Smooth muscle cell (in vitro differentiated cells): ENCODE measurements around the gene CHD6. TPM values are rescaled to one million over a fixed set of nuclear protein-coding genes. Genes with fewer than 3 reads are reported as not detected.

ENCODE experiments used
- DNase-seq: peaks from one replicate; lab custom pipeline; 2025; ENCODE audit not compliant: unreplicated experiment; lab: John Stamatoyannopoulos, UW
- H2AFZ ChIP-seq: fragments of 200-600 bp; sonication (generic); 2 replicates; pipeline ENCODE4 v1.6.0; 2016; ENCODE audit warnings: antibody characterized with exemption, low read depth, mild to moderate bottlenecking
- H3F3A ChIP-seq: fragments of 200-600 bp; sonication (generic); 2 replicates; pipeline ENCODE4 v1.6.0; 2017; ENCODE audit warnings: antibody characterized with exemption, low read depth
- H3K27ac ChIP-seq: fragments of 200-600 bp; sonication (generic); 2 replicates; pipeline ENCODE4 v1.5.1; 2016; ENCODE audit warnings: low read depth, mild to moderate bottlenecking
- H3K27me3 ChIP-seq: fragments of 200-600 bp; sonication (generic); 2 replicates; pipeline ENCODE4 v1.6.1; 2016; ENCODE audit warnings: low read depth, mild to moderate bottlenecking
- H3K36me3 ChIP-seq: fragments of 200-600 bp; sonication (generic); 2 replicates; pipeline ENCODE4 v1.5.1; 2016; ENCODE audit warnings: low read depth
- H3K4me1 ChIP-seq: fragments of 200-600 bp; sonication (generic); 2 replicates; pipeline ENCODE4 v1.5.1; 2016; ENCODE audit warnings: low read depth
- H3K4me2 ChIP-seq: fragments of 200-600 bp; sonication (generic); 2 replicates; pipeline ENCODE4 v1.6.0; 2016; ENCODE audit warnings: mild to moderate bottlenecking
- H3K4me3 ChIP-seq: fragments of 200-600 bp; sonication (generic); 2 replicates; pipeline ENCODE4 v1.5.1; 2016; ENCODE audit warnings: mild to moderate bottlenecking
- H3K79me2 ChIP-seq: fragments of 200-600 bp; sonication (generic); 2 replicates; pipeline ENCODE4 v1.6.0; 2016; ENCODE audit warnings: low read depth, mild to moderate bottlenecking
- H3K9ac ChIP-seq: fragments of 200-600 bp; sonication (generic); 2 replicates; pipeline ENCODE4 v1.6.0; 2016; ENCODE audit warnings: low read depth
- H3K9me3 ChIP-seq: fragments of 200-600 bp; sonication (generic); replicated peaks from 2 replicates; pipeline ENCODE4 v1.5.1; 2016; ENCODE audit warnings: low read depth
- H4K20me1 ChIP-seq: fragments of 200-600 bp; sonication (generic); 2 replicates; pipeline ENCODE4 v1.6.0; 2016; ENCODE audit warnings: low read depth
- WGBS: methylation state at CpG from one replicate; pipeline ENCODE4 v1.1.7; 2016; ENCODE audit warnings: low lambda C conversion rate; 5-methylcytosine and 5-hydroxymethylcytosine counted together
- polyA plus RNA-seq: library from polyadenylated mRNA; unstranded; fragments of >200 nt; fragmentation: Nextera tagmentation; extraction: Ambion mirVana; gene quantifications from 2 replicates; pipeline ENCODE4 v1.2.1, GENCODE V29; 2016
- total RNA-seq: library from RNA; depleted of rRNA; stranded (reverse); fragments of >200 nt; gene quantifications from 2 replicates; pipeline ENCODE4 v1.2.3, GENCODE V29; 2014
- TF ChIP-seq, protein P1 (sequence below): fragments of 200-600 bp; sonication (generic); IDR thresholded peaks from 2 replicates; pipeline ENCODE4 v1.5.1; 2017; ENCODE audit warnings: borderline replicate concordance, mild to moderate bottlenecking, antibody characterized with exemption; ENCODE audit not compliant: insufficient read depth, poor library complexity, severe bottlenecking

Gene CHD6
- total and polyA plus RNA-seq, 2 experiments from 2014 or later: 41.7 to 47.8 TPM

DNA sequence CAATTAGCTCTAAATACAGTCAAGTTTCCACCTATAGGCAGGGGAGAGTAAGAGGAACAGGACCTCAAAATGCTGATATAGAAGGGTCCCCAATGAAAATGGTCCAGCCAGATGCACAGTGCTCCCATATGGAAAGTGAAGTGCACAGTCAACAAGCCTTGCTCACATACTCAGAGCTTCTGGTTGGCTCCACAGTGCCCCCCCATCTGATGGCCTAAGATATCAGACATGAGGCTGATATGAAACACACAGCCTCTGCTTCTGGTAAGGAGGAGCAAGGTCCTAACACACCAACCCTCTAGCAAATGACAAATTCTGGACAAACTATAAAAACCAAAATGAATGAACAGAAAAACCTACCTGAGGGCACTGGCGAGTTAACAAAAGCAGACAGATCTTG is 140.2 kb downstream of the CHD6 start:
- Histone ChIP-seq H3K4me2 (no peak overlapping the region), H2AFZ (no peak overlapping the region), H3K9me3 (no peaks in the 10 kb centered on the region), H3K36me3 (no peaks in the 10 kb centered on the region), H3K79me2 (no peaks in the 10 kb centered on the region), H3K4me1 (no peaks in the 10 kb centered on the region), H3K27me3 (no peaks in the 10 kb centered on the region), H3F3A (no peaks in the 10 kb centered on the region), H4K20me1 (peaks cover 6% of the 10 kb centered on the region), H3K4me3 (no peak overlapping the region), H3K27ac (no peak overlapping the region), H3K9ac (no peak overlapping the region)
- TF ChIP-seq, protein P1, sequence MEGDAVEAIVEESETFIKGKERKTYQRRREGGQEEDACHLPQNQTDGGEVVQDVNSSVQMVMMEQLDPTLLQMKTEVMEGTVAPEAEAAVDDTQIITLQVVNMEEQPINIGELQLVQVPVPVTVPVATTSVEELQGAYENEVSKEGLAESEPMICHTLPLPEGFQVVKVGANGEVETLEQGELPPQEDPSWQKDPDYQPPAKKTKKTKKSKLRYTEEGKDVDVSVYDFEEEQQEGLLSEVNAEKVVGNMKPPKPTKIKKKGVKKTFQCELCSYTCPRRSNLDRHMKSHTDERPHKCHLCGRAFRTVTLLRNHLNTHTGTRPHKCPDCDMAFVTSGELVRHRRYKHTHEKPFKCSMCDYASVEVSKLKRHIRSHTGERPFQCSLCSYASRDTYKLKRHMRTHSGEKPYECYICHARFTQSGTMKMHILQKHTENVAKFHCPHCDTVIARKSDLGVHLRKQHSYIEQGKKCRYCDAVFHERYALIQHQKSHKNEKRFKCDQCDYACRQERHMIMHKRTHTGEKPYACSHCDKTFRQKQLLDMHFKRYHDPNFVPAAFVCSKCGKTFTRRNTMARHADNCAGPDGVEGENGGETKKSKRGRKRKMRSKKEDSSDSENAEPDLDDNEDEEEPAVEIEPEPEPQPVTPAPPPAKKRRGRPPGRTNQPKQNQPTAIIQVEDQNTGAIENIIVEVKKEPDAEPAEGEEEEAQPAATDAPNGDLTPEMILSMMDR: no peak
- WGBS: 96% methylated on average over 1 of the region's 1 CpG
- DNase-seq: no peak

DNA sequence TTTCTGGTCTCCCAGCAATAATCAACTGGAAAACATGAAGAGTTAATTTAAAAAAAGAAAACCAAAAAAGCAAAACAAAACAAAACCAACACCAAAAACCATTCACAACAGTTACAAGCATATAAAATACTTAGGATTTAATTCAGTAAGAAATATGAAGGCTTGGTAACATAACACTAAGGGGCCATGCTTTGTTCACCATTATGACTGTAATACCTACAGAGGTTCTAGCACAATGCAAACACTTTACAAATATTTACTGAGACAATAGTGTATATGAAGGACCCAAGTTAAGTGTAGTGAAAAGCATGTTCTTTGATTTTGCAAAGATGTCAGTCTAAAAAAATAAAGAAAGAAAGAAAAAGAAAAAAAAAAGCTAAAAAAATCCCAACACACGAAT is 141.7 kb downstream of the CHD6 start:
- Histone ChIP-seq H3K9me3 (no peaks in the 10 kb centered on the region), H3F3A (no peaks in the 10 kb centered on the region), H3K9ac (no peak overlapping the region), H3K27me3 (no peaks in the 10 kb centered on the region), H3K79me2 (no peaks in the 10 kb centered on the region), H3K4me1 (no peaks in the 10 kb centered on the region), H3K4me3 (no peak overlapping the region), H3K36me3 (no peaks in the 10 kb centered on the region), H3K27ac (no peak overlapping the region), H4K20me1 (peaks cover 6% of the 10 kb centered on the region), H3K4me2 (no peak overlapping the region), H2AFZ (no peak overlapping the region)
- DNase-seq: no peak
- TF ChIP-seq, protein P1: no peak
- WGBS: 96% methylated on average over 1 of the region's 1 CpG

DNA sequence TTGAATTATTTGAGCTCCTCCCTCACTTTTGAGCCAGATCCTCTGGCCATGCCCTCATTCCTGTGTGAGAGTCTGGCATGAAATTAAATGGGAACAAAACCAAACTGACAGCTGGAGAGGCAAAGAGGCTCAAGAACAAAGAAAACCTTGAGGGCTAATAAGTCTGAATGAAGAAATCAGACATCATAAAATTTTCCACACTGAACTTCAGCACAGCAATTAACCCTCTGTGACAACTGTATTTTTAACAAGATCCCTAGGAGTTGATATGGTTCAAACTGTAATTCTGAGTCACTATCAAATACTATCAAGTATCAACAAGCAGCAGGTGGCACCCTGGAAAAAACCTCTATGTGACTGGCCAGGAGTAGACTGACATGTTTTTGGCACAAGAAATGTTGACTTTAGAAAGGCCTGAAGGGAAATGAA is 142.2 kb downstream of the CHD6 start:
- Histone ChIP-seq H2AFZ (no peak overlapping the region), H3K36me3 (no peaks in the 10 kb centered on the region), H3K79me2 (no peaks in the 10 kb centered on the region), H3F3A (no peaks in the 10 kb centered on the region), H3K27me3 (no peaks in the 10 kb centered on the region), H3K4me2 (no peak overlapping the region), H3K9me3 (no peaks in the 10 kb centered on the region), H4K20me1 (peaks cover 6% of the 10 kb centered on the region), H3K4me1 (no peaks in the 10 kb centered on the region), H3K9ac (no peak overlapping the region), H3K27ac (no peak overlapping the region), H3K4me3 (no peak overlapping the region)
- DNase-seq: no peak
- TF ChIP-seq, protein P1: no peak

DNA sequence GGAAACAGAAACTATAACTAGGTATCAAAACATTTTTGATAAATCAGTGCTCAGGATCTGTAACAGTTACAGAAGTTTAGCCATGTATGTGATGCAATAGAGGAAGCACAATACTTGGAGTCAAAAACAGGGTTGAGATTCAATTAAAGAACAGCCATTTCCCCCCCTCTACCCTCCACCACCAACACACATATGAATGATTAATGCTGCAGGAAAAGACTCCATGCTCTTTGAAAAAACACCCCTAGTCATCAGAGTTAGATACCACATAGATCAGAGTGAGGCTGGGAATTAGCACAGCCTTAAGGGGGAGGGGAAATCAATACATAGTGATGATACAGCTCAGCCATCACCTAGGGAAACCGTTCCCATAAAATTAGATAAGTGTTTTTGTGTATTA is 142.7 kb downstream of the CHD6 start:
- H3K9me3 ChIP-seq: no peaks in the 10 kb centered on the region
- H3K27ac ChIP-seq: no peak overlapping the region
- no peaks in the 10 kb centered on the region for H3K79me2 ChIP-seq
- no peaks in the 10 kb centered on the region for H3F3A ChIP-seq
- no peaks in the 10 kb centered on the region for H3K4me1 ChIP-seq
- no peak for DNase-seq
- no peaks in the 10 kb centered on the region for H3K36me3 ChIP-seq
- H4K20me1 ChIP-seq: peaks cover 6% of the 10 kb centered on the region
- WGBS: 100% methylated on average over 1 of the region's 1 CpG
- H3K4me3 ChIP-seq: no peak overlapping the region
- no peak overlapping the region for H3K4me2 ChIP-seq
- TF ChIP-seq, protein P1: no peak
- no peak overlapping the region for H3K9ac ChIP-seq
- no peak overlapping the region for H2AFZ ChIP-seq
- H3K27me3 ChIP-seq: no peaks in the 10 kb centered on the region
